ENCODE results near the gene ERVK3-1.

GRCh38 chr19:58291943-58292342 is 13.2 kb upstream of the ERVK3-1 start:
- no peak for TF ChIP-seq CTCF (IDR thresholded peaks at IDR 0.05)
- no peak for TF ChIP-seq POLR2A (IDR thresholded peaks at IDR 0.05)
- TF ChIP-seq EP300 (IDR thresholded peaks at IDR 0.05): no peak
- no peak for TF ChIP-seq POLR2AphosphoS5 (IDR thresholded peaks at IDR 0.05)
